Measurements from ENCODE around the gene MPV17L2. TPM values are rescaled to one million over a fixed set of nuclear protein-coding genes. Genes with fewer than 3 reads are reported as not detected.

Gene MPV17L2
- total and polyA plus RNA-seq, 10 of the 15 experiments (the other 5 are each of a cell fraction or from before 2014, with no cell fraction given) = 5.1 to 57.2 (median 22.9) TPM

- no peak for TF ChIP-seq HDAC6 (IDR thresholded peaks at IDR 0.05; ENCODE audit: unreplicated experiment)
- 0 out of 2 replicates have a peak, but pooled peaks have one; percentile 25 for TF ChIP-seq TAF1 (IDR thresholded peaks at IDR 0.05; ENCODE audit: borderline replicate concordance, low read depth, low read length)
- TF ChIP-seq BRCA1 (IDR thresholded peaks at IDR 0.05; ENCODE audit: low read depth, low read length) = no peak
- TF ChIP-seq, protein P1, sequence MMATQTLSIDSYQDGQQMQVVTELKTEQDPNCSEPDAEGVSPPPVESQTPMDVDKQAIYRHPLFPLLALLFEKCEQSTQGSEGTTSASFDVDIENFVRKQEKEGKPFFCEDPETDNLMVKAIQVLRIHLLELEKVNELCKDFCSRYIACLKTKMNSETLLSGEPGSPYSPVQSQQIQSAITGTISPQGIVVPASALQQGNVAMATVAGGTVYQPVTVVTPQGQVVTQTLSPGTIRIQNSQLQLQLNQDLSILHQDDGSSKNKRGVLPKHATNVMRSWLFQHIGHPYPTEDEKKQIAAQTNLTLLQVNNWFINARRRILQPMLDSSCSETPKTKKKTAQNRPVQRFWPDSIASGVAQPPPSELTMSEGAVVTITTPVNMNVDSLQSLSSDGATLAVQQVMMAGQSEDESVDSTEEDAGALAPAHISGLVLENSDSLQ (IDR thresholded peaks at IDR 0.05) = no peak
- TF ChIP-seq E4F1 (IDR thresholded peaks at IDR 0.05; ENCODE audit: borderline replicate concordance, partially characterized antibody) = no peak
- no peak for TF ChIP-seq FOXM1 (IDR thresholded peaks at IDR 0.05; ENCODE audit: low read depth, low read length)
- TF ChIP-seq RB1 (IDR thresholded peaks at IDR 0.05; ENCODE audit: borderline replicate concordance) = no peak
- peak; percentile 66 to 69; a peak in 3 of 4 replicates for TF ChIP-seq IKZF2 (IDR thresholded peaks at IDR 0.05)
- peak; percentile 52; the same call in 1 of the 2 replicates for TF ChIP-seq RUNX3 (IDR thresholded peaks at IDR 0.05; ENCODE audit: low read length)
- TF ChIP-seq ZNF592 (IDR thresholded peaks at IDR 0.05) = no peak
- no peak for TF ChIP-seq RAD51 (IDR thresholded peaks at IDR 0.05)
- TF ChIP-seq YY1 (IDR thresholded peaks at IDR 0.05; ENCODE audit: low read depth, low read length) = no peak
- TF ChIP-seq GATAD2B (conservative IDR thresholded peaks at IDR 0.05; ENCODE audit: low read depth) = no peak
- no peak for TF ChIP-seq CUX1 (IDR thresholded peaks at IDR 0.05; ENCODE audit: insufficient replicate concordance, low read depth, low read length)
- no peak for TF ChIP-seq POLR2AphosphoS5 (IDR thresholded peaks at IDR 0.05; ENCODE audit: low read length)
- TF ChIP-seq KDM1A (IDR thresholded peaks at IDR 0.05; ENCODE audit: borderline replicate concordance) = no peak
Measured at GRCh38 chr19:18204394-18205199, 11.6 kb downstream of the MPV17L2 start (continued).

All from GM12878 (cell line).